DOHH2 (cell line): ENCODE measurements around the gene MAST1.

ENCODE experiments used
- EZH2phosphoT487 ChIP-seq: fragments of 200-600 bp; sonication (generic); IDR thresholded peaks from 2 replicates; pipeline ENCODE4 v1.6.1; 2017; ENCODE audit warnings: borderline replicate concordance, mild to moderate bottlenecking, antibody characterized with exemption, low read length, moderate library complexity, mixed read lengths
- TF ChIP-seq, protein P1 (sequence below): fragments of 200-600 bp; sonication (generic); IDR thresholded peaks from one replicate; pipeline ENCODE4 v1.5.1; 2014; ENCODE audit warnings: antibody characterized with exemption, mild to moderate bottlenecking, low read depth, low read length; ENCODE audit not compliant: poor library complexity, severe bottlenecking

DNA sequence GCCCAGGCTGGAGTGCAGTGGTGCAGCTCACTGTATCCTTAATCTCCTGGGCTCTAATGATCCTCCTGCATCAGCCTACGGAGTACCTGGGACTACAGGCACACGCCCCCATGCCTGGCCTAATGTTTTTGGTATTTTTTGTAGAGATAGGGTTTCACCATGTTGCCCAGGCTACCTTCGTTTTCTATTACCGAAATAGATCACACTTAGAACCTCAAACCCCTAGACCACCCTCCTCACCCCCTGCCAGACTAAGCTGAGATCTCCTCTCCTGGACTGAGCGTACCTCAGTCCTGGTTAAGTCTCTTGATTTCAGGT, 48.3 kb downstream of the MAST1 start:
- TF ChIP-seq, protein P1, sequence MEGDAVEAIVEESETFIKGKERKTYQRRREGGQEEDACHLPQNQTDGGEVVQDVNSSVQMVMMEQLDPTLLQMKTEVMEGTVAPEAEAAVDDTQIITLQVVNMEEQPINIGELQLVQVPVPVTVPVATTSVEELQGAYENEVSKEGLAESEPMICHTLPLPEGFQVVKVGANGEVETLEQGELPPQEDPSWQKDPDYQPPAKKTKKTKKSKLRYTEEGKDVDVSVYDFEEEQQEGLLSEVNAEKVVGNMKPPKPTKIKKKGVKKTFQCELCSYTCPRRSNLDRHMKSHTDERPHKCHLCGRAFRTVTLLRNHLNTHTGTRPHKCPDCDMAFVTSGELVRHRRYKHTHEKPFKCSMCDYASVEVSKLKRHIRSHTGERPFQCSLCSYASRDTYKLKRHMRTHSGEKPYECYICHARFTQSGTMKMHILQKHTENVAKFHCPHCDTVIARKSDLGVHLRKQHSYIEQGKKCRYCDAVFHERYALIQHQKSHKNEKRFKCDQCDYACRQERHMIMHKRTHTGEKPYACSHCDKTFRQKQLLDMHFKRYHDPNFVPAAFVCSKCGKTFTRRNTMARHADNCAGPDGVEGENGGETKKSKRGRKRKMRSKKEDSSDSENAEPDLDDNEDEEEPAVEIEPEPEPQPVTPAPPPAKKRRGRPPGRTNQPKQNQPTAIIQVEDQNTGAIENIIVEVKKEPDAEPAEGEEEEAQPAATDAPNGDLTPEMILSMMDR: no peak
- TF ChIP-seq EZH2phosphoT487: no peak
